Measurements from ENCODE around the gene PARVB. TPM values are rescaled to one million over a fixed set of nuclear protein-coding genes. Genes with fewer than 3 reads are reported as not detected.
A peak's percentile ranks its signal among the peaks of the same experiment; 100 is the strongest.

Gene PARVB
- total and polyA plus RNA-seq, 2 donors (not counting 3 experiments of a cell fraction or from before 2014, with no cell fraction given), result 155 to 162 TPM

DNA sequence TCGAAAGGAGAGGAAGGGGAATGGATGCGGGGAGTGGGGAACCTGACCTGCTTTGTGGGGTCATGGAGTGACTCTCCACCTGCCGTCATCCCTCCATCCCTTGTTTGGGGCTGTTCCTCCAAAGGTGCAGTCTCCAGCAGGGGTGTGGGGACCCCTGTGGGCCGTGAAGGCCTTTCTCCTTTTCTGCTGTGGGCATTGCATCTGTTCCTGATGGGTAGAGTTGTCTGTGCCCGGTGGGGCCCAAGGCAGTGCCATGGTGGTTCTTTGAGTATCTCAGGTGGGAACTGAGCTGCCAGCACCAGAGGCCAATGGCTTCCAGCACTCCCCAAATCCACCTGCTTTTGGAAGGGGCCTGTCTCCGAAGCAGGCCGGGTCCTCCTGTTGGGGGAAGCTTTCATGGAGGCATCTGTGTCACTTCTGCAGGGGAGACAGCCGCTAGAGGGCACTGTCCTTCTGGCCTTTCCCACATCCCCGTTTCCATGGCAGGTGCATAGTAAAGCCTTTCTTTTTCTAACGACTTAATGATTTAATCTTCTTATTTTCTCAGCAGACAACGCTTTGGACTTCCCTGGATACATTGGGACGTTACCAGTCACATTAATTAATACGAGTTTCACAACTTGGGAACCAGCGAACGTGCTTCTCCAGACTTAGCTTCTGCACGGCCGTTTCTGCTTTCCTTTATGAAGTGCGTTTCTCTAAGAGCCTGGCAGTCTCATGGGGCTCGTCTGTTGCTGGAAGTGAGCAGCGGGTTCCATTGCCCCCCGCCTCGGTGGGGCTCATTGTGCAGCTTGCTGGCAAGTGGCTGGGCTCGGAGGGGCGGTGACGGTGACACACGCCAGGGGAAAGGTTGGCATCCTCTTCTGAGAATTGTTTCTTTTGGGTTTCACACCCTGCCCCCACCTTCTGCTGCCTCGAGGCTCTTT, 57.1 kb downstream of the PARVB start:
- intact Hi-C loops (cut with micrococcal nuclease), result loop anchor here (1.0 kb wide), 3 partner anchors 55 to 545 kb away; no protein-coding TSS in a partner anchor
- CTCF ChIA-PET, result interaction anchor here (0.6 to 9.5 kb wide), 37 partner anchors 9 to 1168 kb away, joined by 3 to 640 read pairs (median 5); partner anchors contain the start of gene PARVB
- no peaks in the 10 kb centered on the region for H3K27me3 ChIP-seq (ENCODE audit: control insufficient read depth in 2 of 2, insufficient read depth in 2 of 2, low read length in 2 of 2)

More for the DNA sequence above, 57.1 kb downstream of the PARVB start:
- Histone ChIP-seq H3K9ac (replicated peaks; ENCODE audit: extremely low read depth, insufficient read depth, low read length) (no peak overlapping the region), H3K79me2 (ENCODE audit: control insufficient read depth, insufficient read depth, low read length) (peaks cover 40% of the 10 kb centered on the region), H2AFZ (ENCODE audit: low read depth, low read length) (no peak overlapping the region), H3K4me2 (ENCODE audit: insufficient read depth, low read length) (no peak overlapping the region), H3K9me3 (replicated peaks; ENCODE audit: control insufficient read depth, insufficient read depth, low read length) (no peaks in the 10 kb centered on the region), H4K20me1 (replicated peaks; ENCODE audit: control insufficient read depth, extremely low read depth, insufficient read depth, low read length) (no peaks in the 10 kb centered on the region), H3K9me1 (replicated peaks; ENCODE audit: control insufficient read depth, extremely low read depth, insufficient read depth, low read length) (no peaks in the 10 kb centered on the region), H3K36me3 (ENCODE audit: control insufficient read depth in 2 of 2, extremely low read depth in 1 of 2, insufficient read depth in 2 of 2, low read length in 2 of 2) (peaks cover 3% of the 10 kb centered on the region in 2 experiments), H3K27ac (ENCODE audit: insufficient read depth, low read depth, low read length) (no peak overlapping the region), H3K4me1 (ENCODE audit: control insufficient read depth, extremely low read depth, insufficient read depth, low read length) (no peaks in the 10 kb centered on the region), H3K4me3 (replicated peaks in 1 of 3; ENCODE audit: insufficient read depth in 1 of 3, low read depth in 1 of 3, low read length in 3 of 3) (no peak overlapping the region)
- BruUV-seq (replicated peaks), result no TSS peak
- FAIRE-seq, result peak; percentile 73
- dilution Hi-C loops (cut with MboI; ENCODE audit: extremely low pct_ligation_motif_present, low sequenced_read_pairs), result no loop called here
- TF ChIP-seq MYC (IDR thresholded peaks at IDR 0.05; ENCODE audit: low read depth, low read length), result no peak
- TF ChIP-seq, protein P1, sequence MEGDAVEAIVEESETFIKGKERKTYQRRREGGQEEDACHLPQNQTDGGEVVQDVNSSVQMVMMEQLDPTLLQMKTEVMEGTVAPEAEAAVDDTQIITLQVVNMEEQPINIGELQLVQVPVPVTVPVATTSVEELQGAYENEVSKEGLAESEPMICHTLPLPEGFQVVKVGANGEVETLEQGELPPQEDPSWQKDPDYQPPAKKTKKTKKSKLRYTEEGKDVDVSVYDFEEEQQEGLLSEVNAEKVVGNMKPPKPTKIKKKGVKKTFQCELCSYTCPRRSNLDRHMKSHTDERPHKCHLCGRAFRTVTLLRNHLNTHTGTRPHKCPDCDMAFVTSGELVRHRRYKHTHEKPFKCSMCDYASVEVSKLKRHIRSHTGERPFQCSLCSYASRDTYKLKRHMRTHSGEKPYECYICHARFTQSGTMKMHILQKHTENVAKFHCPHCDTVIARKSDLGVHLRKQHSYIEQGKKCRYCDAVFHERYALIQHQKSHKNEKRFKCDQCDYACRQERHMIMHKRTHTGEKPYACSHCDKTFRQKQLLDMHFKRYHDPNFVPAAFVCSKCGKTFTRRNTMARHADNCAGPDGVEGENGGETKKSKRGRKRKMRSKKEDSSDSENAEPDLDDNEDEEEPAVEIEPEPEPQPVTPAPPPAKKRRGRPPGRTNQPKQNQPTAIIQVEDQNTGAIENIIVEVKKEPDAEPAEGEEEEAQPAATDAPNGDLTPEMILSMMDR (IDR thresholded peaks at IDR 0.05; ENCODE audit: extremely low read depth in 1 of 2, insufficient read depth in 1 of 2, low read depth in 1 of 2, low read length in 2 of 2), result peak; percentile 84 to 90
- peak; percentile 51 for DNase-seq (ENCODE audit: low read depth, low spot score)
- POLR2A ChIA-PET, result no interaction called here

Data from endothelial cell of umbilical vein (primary cell).